ENCODE results near the gene DGCR6L.
"Not testable (repeated sequence)": the region's sequence is repeated elsewhere in the genome, so short reads cannot be mapped to it uniquely, and the experiment has no call there.

DGCR6L gene

GRCh38 chr22:20291604-20292063, 28.2 kb downstream of the DGCR6L start:
- DNase-seq (ENCODE audit: low spot score) = no peak

GRCh38 chr22:20291249-20291586, 28.6 kb downstream of the DGCR6L start:
- no peak for DNase-seq (ENCODE audit: low spot score)

GRCh38 chr22:20290578-20291248, 29.1 kb downstream of the DGCR6L start:
- no peak for DNase-seq (ENCODE audit: low spot score)

- no peak for DNase-seq (ENCODE audit: low spot score)
These were observed 29.8 kb downstream of the DGCR6L start for GRCh38 chr22:20290045-20290392.

- DNase-seq (ENCODE audit: low spot score) = not testable (repeated sequence)
These were observed 30.4 kb downstream of the DGCR6L start for GRCh38 chr22:20289182-20290044.

- not testable (repeated sequence) for DNase-seq (ENCODE audit: low spot score)
These were observed 33.0 kb downstream of the DGCR6L start for GRCh38 chr22:20286784-20287423.

GRCh38 chr22:20286312-20286660, 33.6 kb downstream of the DGCR6L start:
- DNase-seq (ENCODE audit: low spot score) = not testable (repeated sequence)

GRCh38 chr22:20285473-20286311, 34.2 kb downstream of the DGCR6L start:
- peak; percentile 65 for DNase-seq (ENCODE audit: low spot score)

GRCh38 chr22:20284471-20285086, 35.3 kb downstream of the DGCR6L start:
- no peak for DNase-seq (ENCODE audit: low spot score)

GRCh38 chr22:20283674-20284066, 36.2 kb downstream of the DGCR6L start:
- no peak for DNase-seq (ENCODE audit: low spot score)

GRCh38 chr22:20282901-20283673, 36.8 kb downstream of the DGCR6L start:
- no peak for DNase-seq (ENCODE audit: low spot score)

- DNase-seq (ENCODE audit: low spot score) = no peak
These were observed 38.0 kb downstream of the DGCR6L start for GRCh38 chr22:20281891-20282290.

GRCh38 chr22:20281473-20281872, 38.4 kb downstream of the DGCR6L start:
- DNase-seq (ENCODE audit: low spot score) = not testable (repeated sequence)

- no peak for DNase-seq (ENCODE audit: low spot score)
These were observed 39.0 kb downstream of the DGCR6L start for GRCh38 chr22:20280866-20281265.

- DNase-seq (ENCODE audit: low spot score) = not testable (repeated sequence)
These were observed 39.7 kb downstream of the DGCR6L start for GRCh38 chr22:20280163-20280562.

GRCh38 chr22:20279662-20280134, 40.2 kb downstream of the DGCR6L start:
- no peak for DNase-seq (ENCODE audit: low spot score)

GRCh38 chr22:20278726-20279490, 41.0 kb downstream of the DGCR6L start:
- DNase-seq (ENCODE audit: low spot score) = not testable (repeated sequence)

- not testable (repeated sequence) for DNase-seq (ENCODE audit: low spot score)
These were observed 41.8 kb downstream of the DGCR6L start for GRCh38 chr22:20277936-20278635.

GRCh38 chr22:20276468-20276867, 43.4 kb downstream of the DGCR6L start:
- DNase-seq (ENCODE audit: low spot score) = no peak
